ENCODE data around the gene OPCML. TPM values are rescaled to one million over a fixed set of nuclear protein-coding genes. Genes with fewer than 3 reads are reported as not detected.

The OPCML gene
- total and polyA plus RNA-seq, 2 donors from 2014 or later: 0.77 to 1.1 TPM

- H3K36me3 ChIP-seq (ENCODE audit: control insufficient read depth in 2 of 3, insufficient read depth in 3 of 3, low read length in 3 of 3): no peaks in the 10 kb centered on the region
- DNase-seq: peak in 4 of 5 donors; percentile 58 to 62 (median 59)
- intact Hi-C loops (cut with DNase I): no loop called here
- H3K27ac ChIP-seq (ENCODE audit: low read depth in 2 of 2, low read length in 2 of 2): no peak overlapping the region
- H3K4me1 ChIP-seq (ENCODE audit: control insufficient read depth in 2 of 3, insufficient read depth in 2 of 3, low read depth in 1 of 3, low read length in 3 of 3): no peaks in the 10 kb centered on the region
- no peak for TF ChIP-seq CTCF (IDR thresholded peaks at IDR 0.05; ENCODE audit: borderline replicate concordance, extremely low read depth, insufficient read depth)
- no peak overlapping the region for H3K4me3 ChIP-seq (ENCODE audit: low read length in 3 of 3)
- FAIRE-seq: no peak
- no peak overlapping the region for H3K9ac ChIP-seq (ENCODE audit: low read length in 3 of 3)
- H3K27me3 ChIP-seq (ENCODE audit: control insufficient read depth, insufficient read depth, low read length): no peaks in the 10 kb centered on the region
- no peaks in the 10 kb centered on the region for H3K9me3 ChIP-seq (ENCODE audit: control insufficient read depth in 2 of 3, insufficient read depth in 1 of 3, low read length in 3 of 3)
Measured at GRCh38 chr11:133362916-133363315, 169.4 kb downstream of the OPCML start.

- Histone ChIP-seq H3K27ac (ENCODE audit: low read depth in 2 of 2, low read length in 2 of 2) (no peak overlapping the region), H3K4me3 (ENCODE audit: low read length in 3 of 3) (no peak overlapping the region), H3K4me1 (ENCODE audit: control insufficient read depth in 2 of 3, insufficient read depth in 2 of 3, low read depth in 1 of 3, low read length in 3 of 3) (no peaks in the 10 kb centered on the region), H3K9ac (ENCODE audit: low read length in 3 of 3) (no peak overlapping the region), H3K27me3 (ENCODE audit: control insufficient read depth, insufficient read depth, low read length) (no peaks in the 10 kb centered on the region), H3K36me3 (ENCODE audit: control insufficient read depth in 2 of 3, insufficient read depth in 3 of 3, low read length in 3 of 3) (no peaks in the 10 kb centered on the region), H3K9me3 (ENCODE audit: control insufficient read depth in 2 of 3, insufficient read depth in 1 of 3, low read length in 3 of 3) (no peaks in the 10 kb centered on the region)
- intact Hi-C loops (cut with DNase I): no loop called here
- FAIRE-seq (no peak), DNase-seq (no peak)
- no peak for TF ChIP-seq CTCF (IDR thresholded peaks at IDR 0.05; ENCODE audit: borderline replicate concordance, extremely low read depth, insufficient read depth)
Measured at GRCh38 chr11:133362156-133362555, 170.1 kb downstream of the OPCML start.

GRCh38 chr11:133361689-133361994 is 170.7 kb downstream of the OPCML start:
- Histone ChIP-seq H3K36me3 (ENCODE audit: control insufficient read depth in 2 of 3, insufficient read depth in 3 of 3, low read length in 3 of 3) (no peaks in the 10 kb centered on the region), H3K27me3 (ENCODE audit: control insufficient read depth, insufficient read depth, low read length) (no peaks in the 10 kb centered on the region)

More at GRCh38 chr11:133361689-133361994, 170.7 kb downstream of the OPCML start:
- Histone ChIP-seq H3K9me3 (ENCODE audit: control insufficient read depth in 2 of 3, insufficient read depth in 1 of 3, low read length in 3 of 3) (no peaks in the 10 kb centered on the region), H3K4me1 (ENCODE audit: control insufficient read depth in 2 of 3, insufficient read depth in 2 of 3, low read depth in 1 of 3, low read length in 3 of 3) (no peaks in the 10 kb centered on the region), H3K9ac (ENCODE audit: low read length in 3 of 3) (no peak overlapping the region), H3K27ac (ENCODE audit: low read depth in 2 of 2, low read length in 2 of 2) (no peak overlapping the region), H3K4me3 (ENCODE audit: low read length in 3 of 3) (no peak overlapping the region)
- FAIRE-seq: no peak
- DNase-seq: no peak
- TF ChIP-seq CTCF (IDR thresholded peaks at IDR 0.05; ENCODE audit: borderline replicate concordance, extremely low read depth, insufficient read depth): no peak
- intact Hi-C loops (cut with DNase I): no loop called here

Data from kidney (tissue), 14 donors.